ENCODE data around the gene DPP7.
"Not testable (repeated sequence)": the region's sequence is repeated elsewhere in the genome, so short reads cannot be mapped to it uniquely, and the experiment has no call there.

DPP7 gene

GRCh38 chr9:137128862-137129455 lies 14.4 kb upstream of the DPP7 start:
- no peak for DNase-seq

GRCh38 chr9:137128158-137128861 lies 13.8 kb upstream of the DPP7 start:
- DNase-seq = no peak

GRCh38 chr9:137127301-137128157 lies 13.0 kb upstream of the DPP7 start:
- DNase-seq = no peak

GRCh38 chr9:137126786-137127185 lies 12.3 kb upstream of the DPP7 start:
- DNase-seq = no peak

GRCh38 chr9:137123952-137124462 lies 9.5 kb upstream of the DPP7 start:
- DNase-seq = not testable (repeated sequence)

- DNase-seq = no peak
Measured at GRCh38 chr9:137123468-137123837, 8.9 kb upstream of the DPP7 start.

GRCh38 chr9:137122796-137123467 lies 8.4 kb upstream of the DPP7 start:
- DNase-seq = not testable (repeated sequence)

GRCh38 chr9:137121927-137122795 lies 7.6 kb upstream of the DPP7 start:
- not testable (repeated sequence) for DNase-seq

GRCh38 chr9:137118092-137118603 lies 3.6 kb upstream of the DPP7 start:
- DNase-seq = not testable (repeated sequence)

- no peak for DNase-seq
Measured at GRCh38 chr9:137117269-137117731, 2.8 kb upstream of the DPP7 start.

GRCh38 chr9:137116728-137117127 lies 2.2 kb upstream of the DPP7 start:
- DNase-seq = no peak

- no peak for DNase-seq
Measured at GRCh38 chr9:137116027-137116507, 1.5 kb upstream of the DPP7 start.

- DNase-seq = no peak
Measured at GRCh38 chr9:137115394-137116026, 977 bp upstream of the DPP7 start.

- DNase-seq = no peak
Measured at GRCh38 chr9:137114220-137114612, 317 bp downstream of the DPP7 start.

- no peak for DNase-seq
Measured at GRCh38 chr9:137113385-137114159, 961 bp downstream of the DPP7 start.

GRCh38 chr9:137112564-137113384 lies 1.8 kb downstream of the DPP7 start:
- DNase-seq = no peak

GRCh38 chr9:137111788-137112563 lies 2.6 kb downstream of the DPP7 start:
- no peak for DNase-seq

All from NCI-H2029 (cell line).